Heart right ventricle (tissue), 16 donors: ENCODE results near the gene RABL6. TPM values are rescaled to one million over a fixed set of nuclear protein-coding genes. Genes with fewer than 3 reads are reported as not detected.

Experiments used
- ATAC-seq, 8 donors: fragments of 200-7000 bp; cut with Tn5 transposase; one replicate each; pipeline ENCODE4 v1.9.1; 2020; ENCODE audit warnings: mild to moderate bottlenecking in 8 of 8, moderate library complexity in 8 of 8, moderate number of reproducible peaks in 1 of 8
- DNase-seq, 2 donors: peaks; one replicate each; pipeline ENCODE4 v3.0.0-alpha.2; 2020
- H3K27ac ChIP-seq, 10 donors: fragments of 200-600 bp; sonication (generic) in 2 of 10; one replicate each; pipeline versions ENCODE4 v1.5.0 to v1.8.0; 2020 to 2022; ENCODE audit warnings: mild to moderate bottlenecking in 3 of 10
- H3K27me3 ChIP-seq, 7 donors: fragments of 200-600 bp; one replicate each; pipeline ENCODE4 v1.8.0; 2021 to 2022; ENCODE audit warnings: mild to moderate bottlenecking in 2 of 7
- H3K36me3 ChIP-seq, 9 donors: fragments of 200-600 bp; sonication (generic) in 1 of 9; one replicate each; pipeline versions ENCODE4 v1.5.0 to v1.8.0; 2020 to 2022; ENCODE audit warnings: mild to moderate bottlenecking in 2 of 9
- H3K4me1 ChIP-seq, 9 donors: fragments of 200-600 bp; sonication (generic) in 1 of 9; one replicate each; pipeline versions ENCODE4 v1.5.0 to v1.8.0; 2020 to 2022; ENCODE audit warnings: mild to moderate bottlenecking in 4 of 9
- H3K4me3 ChIP-seq, 10 donors: fragments of 200-600 bp; sonication (generic) in 2 of 10; one replicate each; pipeline versions ENCODE4 v1.5.0 to v1.8.0; 2020 to 2022; ENCODE audit warnings: mild to moderate bottlenecking in 7 of 10, moderate library complexity in 2 of 10
- H3K9me3 ChIP-seq, 11 donors: fragments of 200-600 bp in 10 of 11; sonication (generic) in 2 of 11; one replicate each; pipeline versions ENCODE4 v1.5.0 to v1.8.0; 2013 to 2022; ENCODE audit warnings: mild to moderate bottlenecking in 2 of 11, control low read depth in 1 of 11, moderate library complexity in 1 of 11
- CTCF ChIP-seq, 9 donors: fragments of 200-600 bp; sonication (generic) in 2 of 9; IDR thresholded peaks; one replicate each; pipeline versions ENCODE4 v1.5.0 to v1.8.0; 2021 to 2022; ENCODE audit warnings: antibody characterized with exemption in 9 of 9, mild to moderate bottlenecking in 5 of 9, moderate library complexity in 1 of 9
- WGBS, 2 donors: extraction: QIAGEN DNeasy Blood & Tissue Kit; methylation state at CpG; one replicate each; pipeline ENCODE4 v1.1.7; 2013; ENCODE audit warnings: inconsistent platforms in 1 of 2; 5-methylcytosine and 5-hydroxymethylcytosine counted together
- intact Hi-C, 10 donors: fragments of 100-400 bp; cut with DNase I; formaldehyde crosslinking; loops; one replicate each; pipeline versions ENCODE4 v1.11.1 to v1.14.2; 2022
- polyA plus RNA-seq, 2 donors: library from polyadenylated mRNA; stranded (reverse); fragments of 200-250 nt; gene quantifications; one replicate each; pipeline ENCODE4 v1.2.3, GENCODE V29; 2013
- total RNA-seq, 10 donors: library from RNA; stranded (reverse); fragmentation: NEBNext Ultra II Directional in 3 of 10; extraction: Animal tissue kit (Norgen Biotek cat#: 25700) in 3 of 10; gene quantifications; one replicate each; pipeline versions ENCODE4 v1.2.1 to v1.2.4, GENCODE V29; 2021 to 2023
- donor health status: Arrhythmogenic right ventricular cardiomyopathy.
- donor health status: ischemic (EF 13 %, LVEDD 7.1; RV severe dilation, severe dysfunction).
- donor health status: healthy with polysubstance abuse.
- donor health status: DM: no; HTN: yes; CAD: no.
- donor health status: DM: no; HTN: no; CAD: no.
- donor health status: ischemic (EF 25% LVEDD 6.9; RV normal size, moderate dysfunction).
- donor health status: ischemic (EF 25% LVEDD 5.7; RV mildly dilated, moderate dysfunction).
- donor health status: healthy.
- donor health status: DM: yes; HTN: yes; CAD: no.
- donor health status: Ischemic cardiomyopathy.
- donor health status: ischemic (EF 35%, LVEDD 5.7; RV mildly dilated, moderate dysfunction).
- donor health status: nonischemic (EF 11% LVEDD 7.7; RV severe dilation, severe dysfunction).
- donor health status: DM: yes; HTN: yes; CAD: no.
- donor health status: PGD.
- donor health status: ischemic (EF 29% LVEDD 5.4; RV normal size, mild dysfunction).
- donor health status: nonischemic (EF 23%, LVEDD 6.1; RV moderate dilation, normal function).

The RABL6 gene
- total and polyA plus RNA-seq, 12 donors: 60.5 to 97.4 (median 66.6) TPM

GRCh38 chr9:136861874-136862457 lies 54.2 kb downstream of the RABL6 start:
- Histone ChIP-seq H3K27me3 (no peaks in the 10 kb centered on the region), H3K4me1 (peaks cover 9 to 42% (median 30%) of the 10 kb centered on the region in 9 donors), H3K4me3 (no peak overlapping the region), H3K27ac (no peak overlapping the region), H3K36me3 (peaks cover 3 to 59% (median 24%) of the 10 kb centered on the region in 9 donors), H3K9me3 (no peaks in the 10 kb centered on the region)
- no peak for TF ChIP-seq CTCF (IDR thresholded peaks at IDR 0.05)
- DNase-seq (no peak), ATAC-seq (no peak)
- 88 to 89% methylated on average over 26 of the region's 26 CpGs for WGBS, 2 donors
- intact Hi-C loops: loop anchor here in 1 of 10 donors (10.0 kb wide), 1 partner anchor 63 kb away; no protein-coding TSS in a partner anchor

- intact Hi-C loops: loop anchor here in 1 of 10 donors (10.0 kb wide), 1 partner anchor 62 kb away; no protein-coding TSS in a partner anchor
- H3K27me3 ChIP-seq: no peaks in the 10 kb centered on the region
- H3K4me3 ChIP-seq: no peak overlapping the region
- H3K4me1 ChIP-seq: peaks cover 9 to 47% (median 32%) of the 10 kb centered on the region in 9 donors
- H3K27ac ChIP-seq: no peak overlapping the region
- DNase-seq (no peak), ATAC-seq (no peak)
- H3K36me3 ChIP-seq: peaks cover 3 to 59% (median 24%) of the 10 kb centered on the region in 9 donors
- whole genome bisulfite sequencing, 2 donors: 90 to 91% methylated on average over 31 of the region's 31 CpGs
- TF ChIP-seq CTCF (IDR thresholded peaks at IDR 0.05): no peak
- no peaks in the 10 kb centered on the region for H3K9me3 ChIP-seq
Observed at GRCh38 chr9:136862849-136863622, 55.3 kb downstream of the RABL6 start.

GRCh38 chr9:136863623-136864273 lies 56.0 kb downstream of the RABL6 start:
- no peak for ATAC-seq
- no peaks in the 10 kb centered on the region for H3K9me3 ChIP-seq
- no peaks in the 10 kb centered on the region for H3K27me3 ChIP-seq
- 84 to 86% methylated on average over 12 of the region's 12 CpGs for WGBS, 2 donors
- no peak for DNase-seq
- H3K4me1 ChIP-seq: peaks cover 9 to 43% (median 31%) of the 10 kb centered on the region in 9 donors
- H3K27ac ChIP-seq: no peak overlapping the region
- H3K4me3 ChIP-seq: no peak overlapping the region
- peaks cover 3 to 55% (median 24%) of the 10 kb centered on the region in 9 donors for H3K36me3 ChIP-seq
- TF ChIP-seq CTCF (IDR thresholded peaks at IDR 0.05): no peak
- intact Hi-C loops: loop anchor here in 1 of 10 donors (10.0 kb wide), 1 partner anchor 61 kb away; no protein-coding TSS in a partner anchor
